GM13976 (cell line): ENCODE measurements around the gene SPTBN1.

ENCODE experiments used
- DNase-seq: peaks from one replicate; pipeline ENCODE4 v3.0.0; 2012; ENCODE audit warnings: low spot score
- in situ Hi-C: fragments of 300-500 bp; cut with MboI; formaldehyde crosslinking; loops from one replicate; pipeline ENCODE4 v1.12.0; 2022; ENCODE audit warnings: low sequenced_read_pairs, mixed read lengths, inconsistent platforms; ENCODE audit not compliant: unreplicated experiment
- TF ChIP-seq, protein P1 (sequence below): IDR thresholded peaks from 2 replicates; pipeline ENCODE4 v1.5.1; 2012; ENCODE audit warnings: borderline replicate concordance, mild to moderate bottlenecking; ENCODE audit not compliant: insufficient read depth; ENCODE audit errors: extremely low read depth, missing control alignments, control extremely low read depth

Gene SPTBN1

DNA sequence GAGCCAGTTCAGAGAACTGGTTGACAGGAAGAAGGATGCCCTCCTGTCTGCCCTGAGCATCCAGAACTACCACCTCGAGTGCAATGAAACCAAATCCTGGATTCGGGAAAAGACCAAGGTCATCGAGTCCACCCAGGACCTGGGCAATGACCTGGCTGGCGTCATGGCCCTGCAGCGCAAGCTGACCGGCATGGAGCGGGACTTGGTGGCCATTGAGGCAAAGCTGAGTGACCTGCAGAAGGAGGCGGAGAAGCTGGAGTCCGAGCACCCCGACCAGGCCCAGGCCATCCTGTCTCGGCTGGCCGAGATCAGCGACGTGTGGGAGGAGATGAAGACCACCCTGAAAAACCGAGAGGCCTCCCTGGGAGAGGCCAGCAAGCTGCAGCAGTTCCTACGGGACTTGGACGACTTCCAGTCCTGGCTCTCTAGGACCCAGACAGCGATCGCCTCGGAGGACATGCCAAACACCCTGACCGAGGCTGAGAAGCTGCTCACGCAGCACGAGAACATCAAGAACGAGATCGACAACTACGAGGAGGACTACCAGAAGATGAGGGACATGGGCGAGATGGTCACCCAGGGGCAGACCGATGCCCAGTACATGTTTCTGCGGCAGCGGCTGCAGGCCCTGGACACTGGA, 174.9 kb downstream of the SPTBN1 start:
- DNase-seq: no peak
- in situ Hi-C loops: no loop called here
- TF ChIP-seq, protein P1, sequence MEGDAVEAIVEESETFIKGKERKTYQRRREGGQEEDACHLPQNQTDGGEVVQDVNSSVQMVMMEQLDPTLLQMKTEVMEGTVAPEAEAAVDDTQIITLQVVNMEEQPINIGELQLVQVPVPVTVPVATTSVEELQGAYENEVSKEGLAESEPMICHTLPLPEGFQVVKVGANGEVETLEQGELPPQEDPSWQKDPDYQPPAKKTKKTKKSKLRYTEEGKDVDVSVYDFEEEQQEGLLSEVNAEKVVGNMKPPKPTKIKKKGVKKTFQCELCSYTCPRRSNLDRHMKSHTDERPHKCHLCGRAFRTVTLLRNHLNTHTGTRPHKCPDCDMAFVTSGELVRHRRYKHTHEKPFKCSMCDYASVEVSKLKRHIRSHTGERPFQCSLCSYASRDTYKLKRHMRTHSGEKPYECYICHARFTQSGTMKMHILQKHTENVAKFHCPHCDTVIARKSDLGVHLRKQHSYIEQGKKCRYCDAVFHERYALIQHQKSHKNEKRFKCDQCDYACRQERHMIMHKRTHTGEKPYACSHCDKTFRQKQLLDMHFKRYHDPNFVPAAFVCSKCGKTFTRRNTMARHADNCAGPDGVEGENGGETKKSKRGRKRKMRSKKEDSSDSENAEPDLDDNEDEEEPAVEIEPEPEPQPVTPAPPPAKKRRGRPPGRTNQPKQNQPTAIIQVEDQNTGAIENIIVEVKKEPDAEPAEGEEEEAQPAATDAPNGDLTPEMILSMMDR: no peak

DNA sequence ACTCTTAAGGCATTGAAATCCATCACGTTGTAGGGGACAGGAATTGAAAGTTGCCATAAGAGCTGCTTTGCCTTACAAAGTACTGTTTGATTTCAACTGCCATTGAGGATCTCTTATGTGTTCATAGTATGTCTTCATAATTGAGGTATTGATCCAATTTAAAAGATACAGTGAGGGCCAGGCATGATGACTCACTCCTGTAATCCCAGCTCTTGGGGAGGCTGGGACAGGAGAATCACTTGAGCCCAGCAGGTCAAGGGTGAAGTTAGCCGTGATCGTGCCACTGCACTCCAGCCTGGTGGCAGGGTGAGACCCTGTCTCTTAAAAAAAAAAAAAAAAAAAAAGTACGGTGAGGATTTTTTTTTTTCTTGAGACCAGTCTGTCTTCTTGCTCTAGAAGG, 175.6 kb downstream of the SPTBN1 start:
- in situ Hi-C loops: no loop called here
- TF ChIP-seq, protein P1: no peak
- no peak for DNase-seq

DNA sequence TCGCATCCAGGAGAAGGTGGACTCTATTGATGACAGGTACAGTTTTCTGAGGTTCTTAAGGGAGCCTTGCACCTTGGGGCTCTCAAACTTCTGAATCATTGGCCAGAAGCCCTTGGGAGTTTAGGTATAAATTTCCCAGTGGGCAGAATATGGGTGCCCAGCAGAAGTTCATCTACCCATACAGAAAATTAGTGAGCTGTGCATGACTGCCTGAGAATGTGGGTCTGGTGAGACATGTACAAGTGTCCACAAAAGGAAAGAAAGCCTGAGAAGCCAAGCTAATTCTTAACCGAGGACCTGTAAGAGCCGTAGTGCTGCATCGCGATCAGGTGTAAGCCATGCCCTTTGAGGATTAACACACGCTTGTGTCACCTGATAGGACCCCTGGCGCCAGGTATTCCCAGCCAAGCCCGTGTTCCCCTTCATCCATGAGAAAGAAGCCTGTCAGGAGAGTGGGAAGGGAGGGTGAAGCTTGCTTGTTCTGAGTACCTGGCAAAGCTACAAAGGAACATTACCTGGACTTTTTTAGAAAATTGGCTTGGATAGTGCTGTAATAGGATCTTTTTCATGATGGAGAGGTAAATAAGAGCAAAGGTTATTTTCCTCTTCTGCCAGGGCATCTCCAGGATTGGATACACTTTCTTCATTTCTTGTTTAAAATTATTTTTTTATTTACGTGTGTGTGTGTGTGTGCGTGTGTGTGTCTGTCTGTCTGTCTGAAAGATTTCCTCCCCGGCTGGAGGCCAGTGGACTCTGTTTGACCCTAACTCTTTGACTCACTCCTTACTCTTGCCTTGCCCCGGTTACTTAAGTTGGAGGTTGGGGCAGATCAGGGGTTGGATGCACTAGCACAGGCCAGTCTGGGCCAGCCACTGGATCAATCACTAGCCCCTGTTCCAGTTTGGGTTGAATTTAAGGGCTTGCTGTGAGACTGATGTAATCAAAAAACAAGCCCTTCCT, 176.9 kb downstream of the SPTBN1 start:
- in situ Hi-C loops: no loop called here
- TF ChIP-seq, protein P1: no peak
- no peak for DNase-seq

DNA sequence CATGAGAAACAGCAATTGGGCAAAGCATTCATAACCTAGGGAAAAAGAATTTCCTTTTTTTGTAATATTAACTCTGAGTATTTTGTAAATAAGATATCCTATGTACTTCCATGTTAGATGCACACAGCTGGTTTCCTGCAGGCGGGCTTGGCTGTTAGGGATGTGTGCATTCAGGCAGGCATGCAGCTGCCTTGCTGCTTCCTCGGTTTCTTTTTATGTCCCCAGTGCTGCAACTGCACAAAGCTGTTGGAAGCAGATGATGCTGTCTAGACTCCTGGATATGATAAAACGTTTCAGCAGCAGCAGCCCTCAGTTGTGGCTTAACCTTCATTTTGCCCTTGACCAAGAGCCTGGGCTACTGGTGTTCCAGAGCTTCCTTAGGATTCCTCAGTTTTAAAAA, 177.9 kb downstream of the SPTBN1 start:
- in situ Hi-C loops: no loop called here
- TF ChIP-seq, protein P1: no peak

DNA sequence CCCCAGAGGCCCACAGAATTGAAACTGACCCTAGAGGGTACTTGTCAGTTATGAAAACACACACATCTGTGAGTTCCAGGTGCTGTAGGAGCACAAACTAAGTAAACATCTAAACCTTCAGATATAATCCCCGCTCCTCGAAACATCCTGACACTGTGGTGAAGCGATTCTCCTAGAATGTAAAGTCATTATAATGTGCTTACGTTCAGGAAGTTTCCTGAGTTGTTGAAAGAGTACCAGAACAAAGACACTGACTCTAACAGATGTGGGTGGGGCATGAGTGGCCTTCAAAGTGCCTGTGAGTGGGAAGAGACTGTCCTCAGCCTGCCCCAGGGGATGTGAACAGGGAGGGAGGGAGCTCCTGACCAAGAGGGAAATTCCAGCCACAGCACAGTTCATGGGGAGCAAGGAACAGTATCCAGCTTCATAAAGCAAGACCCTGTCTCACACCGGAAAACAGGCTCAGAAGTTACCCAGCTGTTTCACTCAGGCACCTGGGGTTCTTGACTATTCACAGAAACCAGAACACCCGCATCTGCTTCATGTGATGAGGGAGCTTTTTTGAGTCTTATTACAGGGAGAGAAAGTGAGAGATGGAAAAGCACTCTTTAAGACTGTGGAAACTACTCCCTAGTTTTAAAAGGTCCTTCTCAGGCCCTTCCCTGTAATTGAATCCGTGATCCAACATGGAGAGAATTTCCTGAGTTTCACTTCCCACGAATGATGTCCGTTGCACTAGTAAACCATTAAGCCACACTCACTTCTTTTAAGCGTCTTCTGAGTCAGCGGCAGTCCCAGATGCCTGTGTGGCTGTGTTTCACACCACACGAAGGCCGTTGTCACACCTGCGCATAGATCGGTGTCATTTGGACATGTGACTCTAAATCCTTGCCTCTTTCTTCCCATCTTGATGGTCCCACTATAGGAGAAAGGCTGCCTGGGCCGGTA, 178.7 kb downstream of the SPTBN1 start:
- in situ Hi-C loops: no loop called here

More for the DNA sequence above, 177.9 kb downstream of the SPTBN1 start:
- no peak for DNase-seq

More for the DNA sequence above, 178.7 kb downstream of the SPTBN1 start:
- peak; percentile 66 for DNase-seq
- TF ChIP-seq, protein P1: no peak
